ENCODE results near the gene KLK2. TPM values are rescaled to one million over a fixed set of nuclear protein-coding genes. Genes with fewer than 3 reads are reported as not detected.

The KLK2 gene
- not detected for total RNA-seq

DNA sequence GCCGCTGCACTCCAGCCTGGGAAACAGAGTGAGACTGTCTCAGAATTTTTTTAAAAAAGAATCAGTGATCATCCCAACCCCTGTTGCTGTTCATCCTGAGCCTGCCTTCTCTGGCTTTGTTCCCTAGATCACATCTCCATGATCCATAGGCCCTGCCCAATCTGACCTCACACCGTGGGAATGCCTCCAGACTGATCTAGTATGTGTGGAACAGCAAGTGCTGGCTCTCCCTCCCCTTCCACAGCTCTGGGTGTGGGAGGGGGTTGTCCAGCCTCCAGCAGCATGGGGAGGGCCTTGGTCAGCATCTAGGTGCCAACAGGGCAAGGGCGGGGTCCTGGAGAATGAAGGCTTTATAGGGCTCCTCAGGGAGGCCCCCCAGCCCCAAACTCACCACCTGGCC is at the start of gene KLK2:
TSS of gene KLK2 (plus strand) at position 384 of the 400 bp plus-strand sequence. CDS start 35 bp downstream, outside the sequence.
- DNase-seq: no peak
- H3K4me3 ChIP-seq: no peak within 1 kb of the TSS
- WGBS, 2 donors: 58 to 73% methylated on average over 2 of the region's 3 CpGs
- H3K27ac ChIP-seq: no peak within 1 kb of the TSS
- no peak for TF ChIP-seq POLR2A (IDR thresholded peaks at IDR 0.05)
- TF ChIP-seq, protein P1, sequence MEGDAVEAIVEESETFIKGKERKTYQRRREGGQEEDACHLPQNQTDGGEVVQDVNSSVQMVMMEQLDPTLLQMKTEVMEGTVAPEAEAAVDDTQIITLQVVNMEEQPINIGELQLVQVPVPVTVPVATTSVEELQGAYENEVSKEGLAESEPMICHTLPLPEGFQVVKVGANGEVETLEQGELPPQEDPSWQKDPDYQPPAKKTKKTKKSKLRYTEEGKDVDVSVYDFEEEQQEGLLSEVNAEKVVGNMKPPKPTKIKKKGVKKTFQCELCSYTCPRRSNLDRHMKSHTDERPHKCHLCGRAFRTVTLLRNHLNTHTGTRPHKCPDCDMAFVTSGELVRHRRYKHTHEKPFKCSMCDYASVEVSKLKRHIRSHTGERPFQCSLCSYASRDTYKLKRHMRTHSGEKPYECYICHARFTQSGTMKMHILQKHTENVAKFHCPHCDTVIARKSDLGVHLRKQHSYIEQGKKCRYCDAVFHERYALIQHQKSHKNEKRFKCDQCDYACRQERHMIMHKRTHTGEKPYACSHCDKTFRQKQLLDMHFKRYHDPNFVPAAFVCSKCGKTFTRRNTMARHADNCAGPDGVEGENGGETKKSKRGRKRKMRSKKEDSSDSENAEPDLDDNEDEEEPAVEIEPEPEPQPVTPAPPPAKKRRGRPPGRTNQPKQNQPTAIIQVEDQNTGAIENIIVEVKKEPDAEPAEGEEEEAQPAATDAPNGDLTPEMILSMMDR (IDR thresholded peaks at IDR 0.05): no peak
- intact Hi-C loops (cut with DNase I): no loop called here
- H3K27me3 ChIP-seq: peaks cover 0 to 94% (median 0%) of the 10 kb centered on the region in 4 donors
- H3K36me3 ChIP-seq: no peaks in the 10 kb centered on the region
- H3K4me1 ChIP-seq: no peaks in the 10 kb centered on the region
- no peaks in the 10 kb centered on the region for H3K9me3 ChIP-seq

DNA sequence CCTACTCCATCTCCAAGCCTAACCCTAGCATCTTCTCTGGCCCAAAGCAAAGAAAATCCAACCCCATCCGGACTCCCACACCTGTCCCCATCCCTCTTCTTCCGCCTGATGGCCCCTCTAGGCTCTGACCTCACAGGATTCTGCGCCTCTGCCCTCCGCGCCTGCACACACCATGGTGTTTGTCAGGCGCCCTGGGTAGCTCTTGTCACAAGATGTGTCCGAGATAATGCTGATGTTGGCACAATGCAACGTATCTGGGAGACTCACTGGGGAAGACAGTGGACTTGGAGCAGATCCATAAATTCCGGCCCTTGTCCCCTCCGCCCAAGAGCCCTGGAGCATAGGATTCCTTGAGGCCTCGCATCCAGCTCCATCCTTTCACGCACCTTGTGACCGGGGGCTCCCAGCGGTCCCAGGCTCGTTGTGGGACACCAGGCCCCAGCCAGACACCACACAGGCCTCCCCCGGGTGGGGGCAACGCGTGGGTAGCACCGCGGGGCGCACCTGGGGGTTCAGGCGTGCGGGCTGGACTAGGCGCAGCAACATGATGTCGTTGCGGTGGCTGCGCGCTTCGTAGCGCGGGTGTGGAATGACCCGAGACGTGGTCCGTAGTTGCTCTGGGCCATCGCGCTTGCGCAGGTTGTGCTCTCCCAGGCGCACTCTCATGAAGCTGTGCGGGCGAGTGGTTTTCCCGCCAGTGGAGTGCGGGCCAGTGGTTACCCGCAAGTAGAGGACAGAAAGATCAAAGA is 46.6 kb upstream of the KLK2 start:
- no peak for DNase-seq
- no peak overlapping the region for H3K27ac ChIP-seq
- intact Hi-C loops (cut with DNase I): no loop called here
- no peak overlapping the region for H3K4me3 ChIP-seq
- peaks cover 0 to 81% (median 3%) of the 10 kb centered on the region in 4 donors for H3K27me3 ChIP-seq
- no peaks in the 10 kb centered on the region for H3K4me1 ChIP-seq
- no peaks in the 10 kb centered on the region for H3K9me3 ChIP-seq
- 76 to 79% methylated on average over 23 to 33 of the region's 43 CpGs for WGBS, 2 donors
- TF ChIP-seq, protein P1 (IDR thresholded peaks at IDR 0.05): no peak
- no peak for TF ChIP-seq POLR2A (IDR thresholded peaks at IDR 0.05)
- no peaks in the 10 kb centered on the region for H3K36me3 ChIP-seq

DNA sequence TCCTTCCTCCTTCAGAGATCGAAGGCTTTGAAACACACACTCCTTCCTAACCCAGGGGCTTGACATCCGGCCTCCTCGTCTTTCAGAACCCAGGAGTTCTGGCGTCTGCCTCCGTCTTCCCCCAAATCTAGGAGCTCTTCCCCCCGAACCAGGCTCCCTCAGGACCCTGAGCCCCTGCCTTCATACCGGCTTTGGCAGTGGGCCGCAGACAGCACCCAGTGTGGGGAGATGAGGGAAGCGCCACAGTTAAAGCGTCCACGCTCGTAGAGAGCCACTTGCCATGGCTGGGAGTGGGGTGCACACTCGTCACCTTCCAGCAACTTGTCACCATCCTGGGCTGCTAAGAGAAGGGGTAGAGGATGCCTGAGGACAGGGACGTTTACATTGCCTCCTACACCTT is 45.8 kb upstream of the KLK2 start:
- intact Hi-C loops (cut with DNase I): no loop called here
- Histone ChIP-seq H3K27ac (no peak overlapping the region), H3K36me3 (no peaks in the 10 kb centered on the region), H3K9me3 (no peaks in the 10 kb centered on the region), H3K27me3 (peaks cover 0 to 76% (median 2%) of the 10 kb centered on the region in 4 donors), H3K4me1 (no peaks in the 10 kb centered on the region), H3K4me3 (no peak overlapping the region)
- no peak for DNase-seq
- WGBS, 2 donors: 72 to 73% methylated on average over 10 to 11 of the region's 14 CpGs
- TF ChIP-seq, protein P1 (IDR thresholded peaks at IDR 0.05): no peak
- TF ChIP-seq POLR2A (IDR thresholded peaks at IDR 0.05): no peak

DNA sequence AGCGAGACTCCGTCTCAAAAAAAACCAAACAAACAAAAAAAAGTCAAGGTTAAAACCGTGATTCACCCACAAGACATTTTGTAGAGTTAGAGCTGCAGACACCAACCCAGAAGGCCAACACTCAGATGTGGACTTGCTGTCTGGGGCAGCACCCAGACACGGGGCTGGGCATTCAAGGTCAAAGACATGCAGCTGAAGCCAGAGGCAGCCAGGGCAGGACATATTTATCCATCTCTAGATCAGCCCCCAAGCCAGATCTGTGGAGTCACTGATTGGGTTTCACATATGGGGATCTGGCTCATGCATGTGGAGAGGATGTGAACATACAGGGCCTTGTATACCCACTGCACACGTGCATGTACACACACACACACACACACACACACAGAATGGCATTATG is 43.4 kb upstream of the KLK2 start:
- WGBS, 2 donors: 67 to 70% methylated on average over 4 to 5 of the region's 5 CpGs
- no peak for TF ChIP-seq POLR2A (IDR thresholded peaks at IDR 0.05)
- H3K4me1 ChIP-seq: no peaks in the 10 kb centered on the region
- no peak overlapping the region for H3K4me3 ChIP-seq
- H3K36me3 ChIP-seq: no peaks in the 10 kb centered on the region
- H3K9me3 ChIP-seq: no peaks in the 10 kb centered on the region
- H3K27ac ChIP-seq: no peak overlapping the region
- intact Hi-C loops (cut with DNase I): no loop called here
- peaks cover 0 to 75% (median 0%) of the 10 kb centered on the region in 4 donors for H3K27me3 ChIP-seq
- DNase-seq: no peak

DNA sequence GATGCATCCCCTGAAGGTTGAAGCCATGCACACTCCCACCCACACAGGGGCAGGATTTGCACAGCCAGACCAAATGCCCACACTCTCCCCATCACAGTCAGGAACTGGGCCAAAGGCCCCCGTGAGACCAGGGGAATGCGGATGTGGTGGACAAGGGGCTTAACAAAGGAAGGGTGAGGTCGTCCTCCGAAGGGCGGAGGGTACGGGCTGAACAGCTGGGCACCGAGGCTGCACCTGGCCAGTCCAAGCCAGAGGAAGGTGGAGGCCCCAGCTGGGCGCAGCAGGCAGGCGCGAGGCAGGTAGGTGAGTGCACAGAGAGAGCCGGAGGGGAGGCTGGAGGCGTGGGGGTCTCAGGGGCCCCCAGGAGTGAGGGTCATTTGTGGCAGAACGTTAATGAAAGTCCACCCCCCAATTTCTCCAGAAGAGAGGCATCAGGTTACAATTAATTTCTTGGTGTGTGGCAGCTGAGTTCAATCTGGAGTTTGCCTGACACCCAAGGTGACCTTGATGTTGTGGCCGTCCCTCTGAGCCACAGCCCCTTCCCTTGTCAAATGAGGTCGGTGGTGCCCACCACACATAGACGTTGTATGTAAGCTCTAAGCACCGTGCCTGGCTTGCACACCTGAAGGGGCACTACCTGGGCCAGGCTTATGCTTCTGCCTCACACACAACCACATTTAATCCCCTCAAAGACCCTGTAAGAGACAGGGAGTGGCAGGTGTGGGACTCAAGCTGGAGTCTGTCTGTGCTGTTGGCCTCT is 42.8 kb upstream of the KLK2 start:
- Histone ChIP-seq H3K27me3 (peaks cover 0 to 75% (median 0%) of the 10 kb centered on the region in 4 donors), H3K4me3 (no peak overlapping the region), H3K27ac (no peak overlapping the region), H3K4me1 (peaks cover 0 to 6% (median 2%) of the 10 kb centered on the region in 3 donors), H3K9me3 (no peaks in the 10 kb centered on the region), H3K36me3 (no peaks in the 10 kb centered on the region)
- intact Hi-C loops (cut with DNase I): no loop called here
- 24 to 42% methylated on average over 8 to 16 of the region's 17 CpGs for WGBS, 2 donors
- no peak for DNase-seq
- TF ChIP-seq, protein P1 (IDR thresholded peaks at IDR 0.05): no peak
- TF ChIP-seq POLR2A (IDR thresholded peaks at IDR 0.05): no peak
